ENCODE results near the gene IDS.

GRCh38 chrX:149455934-149456333 lies 49.2 kb downstream of the IDS start:
- TF ChIP-seq EZH2phosphoT487 (IDR thresholded peaks at IDR 0.05; ENCODE audit: insufficient read depth, low read depth) (no peak), EZH2 (IDR thresholded peaks at IDR 0.05; ENCODE audit: insufficient read depth, poor library complexity, severe bottlenecking) (no peak)
